GM12873 (cell line): Measurements from ENCODE around the gene SLC6A3.

Experiments
- TF ChIP-seq, protein P1 (sequence below): IDR thresholded peaks from 2 replicates; pipeline ENCODE4 v1.5.1; 2012; ENCODE audit warnings: low read depth, mild to moderate bottlenecking, moderate library complexity, low read length, control low read depth; ENCODE audit not compliant: insufficient read depth; ENCODE audit errors: missing control alignments

SLC6A3 gene

DNA sequence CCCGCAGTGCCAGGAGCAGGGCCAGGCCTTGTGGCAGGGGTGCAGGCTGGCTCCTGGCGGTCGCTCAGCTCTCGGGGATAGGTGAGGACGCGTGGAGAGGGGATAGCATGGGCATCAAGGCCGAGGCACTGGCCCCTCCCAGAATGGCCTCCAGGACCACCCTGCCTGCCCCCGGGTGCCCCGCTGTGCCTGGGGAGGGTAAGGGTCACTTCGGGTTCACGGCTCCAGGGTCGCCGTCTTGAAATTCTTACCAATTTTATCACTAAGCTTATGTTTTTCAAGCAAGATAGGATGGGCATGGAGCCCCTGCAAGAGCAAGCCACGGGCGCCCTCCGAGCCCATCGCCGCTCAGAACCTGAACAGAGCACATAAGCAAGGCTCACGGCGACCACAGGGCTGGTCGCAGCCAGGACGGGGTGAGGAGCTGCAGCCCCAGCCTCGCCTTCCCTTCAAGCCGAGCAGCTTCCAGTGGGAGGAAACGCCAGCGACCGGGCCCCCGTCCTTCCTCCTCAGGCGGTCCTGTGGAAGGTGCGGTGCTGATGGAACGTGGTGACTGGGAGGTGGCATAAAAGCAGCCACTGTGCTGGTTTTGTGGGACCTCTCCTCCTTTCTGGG, 86.1 kb downstream of the SLC6A3 start:
- TF ChIP-seq, protein P1, sequence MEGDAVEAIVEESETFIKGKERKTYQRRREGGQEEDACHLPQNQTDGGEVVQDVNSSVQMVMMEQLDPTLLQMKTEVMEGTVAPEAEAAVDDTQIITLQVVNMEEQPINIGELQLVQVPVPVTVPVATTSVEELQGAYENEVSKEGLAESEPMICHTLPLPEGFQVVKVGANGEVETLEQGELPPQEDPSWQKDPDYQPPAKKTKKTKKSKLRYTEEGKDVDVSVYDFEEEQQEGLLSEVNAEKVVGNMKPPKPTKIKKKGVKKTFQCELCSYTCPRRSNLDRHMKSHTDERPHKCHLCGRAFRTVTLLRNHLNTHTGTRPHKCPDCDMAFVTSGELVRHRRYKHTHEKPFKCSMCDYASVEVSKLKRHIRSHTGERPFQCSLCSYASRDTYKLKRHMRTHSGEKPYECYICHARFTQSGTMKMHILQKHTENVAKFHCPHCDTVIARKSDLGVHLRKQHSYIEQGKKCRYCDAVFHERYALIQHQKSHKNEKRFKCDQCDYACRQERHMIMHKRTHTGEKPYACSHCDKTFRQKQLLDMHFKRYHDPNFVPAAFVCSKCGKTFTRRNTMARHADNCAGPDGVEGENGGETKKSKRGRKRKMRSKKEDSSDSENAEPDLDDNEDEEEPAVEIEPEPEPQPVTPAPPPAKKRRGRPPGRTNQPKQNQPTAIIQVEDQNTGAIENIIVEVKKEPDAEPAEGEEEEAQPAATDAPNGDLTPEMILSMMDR = no peak

DNA sequence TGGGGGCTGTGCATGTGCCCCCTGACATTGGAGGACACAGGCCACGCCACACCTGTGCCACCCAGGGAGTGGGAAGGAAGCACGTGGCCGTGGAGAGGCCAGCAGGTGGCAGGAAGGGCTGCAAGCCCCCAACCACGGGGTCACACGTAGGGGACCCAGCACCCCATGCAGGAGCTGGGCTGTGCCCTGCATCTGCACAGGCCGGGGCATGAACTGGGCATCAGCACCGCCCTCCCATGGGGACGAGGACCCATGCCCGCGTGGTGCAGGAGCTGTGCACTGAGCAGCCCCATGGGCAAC, 86.6 kb downstream of the SLC6A3 start:
- TF ChIP-seq, protein P1 = no peak

DNA sequence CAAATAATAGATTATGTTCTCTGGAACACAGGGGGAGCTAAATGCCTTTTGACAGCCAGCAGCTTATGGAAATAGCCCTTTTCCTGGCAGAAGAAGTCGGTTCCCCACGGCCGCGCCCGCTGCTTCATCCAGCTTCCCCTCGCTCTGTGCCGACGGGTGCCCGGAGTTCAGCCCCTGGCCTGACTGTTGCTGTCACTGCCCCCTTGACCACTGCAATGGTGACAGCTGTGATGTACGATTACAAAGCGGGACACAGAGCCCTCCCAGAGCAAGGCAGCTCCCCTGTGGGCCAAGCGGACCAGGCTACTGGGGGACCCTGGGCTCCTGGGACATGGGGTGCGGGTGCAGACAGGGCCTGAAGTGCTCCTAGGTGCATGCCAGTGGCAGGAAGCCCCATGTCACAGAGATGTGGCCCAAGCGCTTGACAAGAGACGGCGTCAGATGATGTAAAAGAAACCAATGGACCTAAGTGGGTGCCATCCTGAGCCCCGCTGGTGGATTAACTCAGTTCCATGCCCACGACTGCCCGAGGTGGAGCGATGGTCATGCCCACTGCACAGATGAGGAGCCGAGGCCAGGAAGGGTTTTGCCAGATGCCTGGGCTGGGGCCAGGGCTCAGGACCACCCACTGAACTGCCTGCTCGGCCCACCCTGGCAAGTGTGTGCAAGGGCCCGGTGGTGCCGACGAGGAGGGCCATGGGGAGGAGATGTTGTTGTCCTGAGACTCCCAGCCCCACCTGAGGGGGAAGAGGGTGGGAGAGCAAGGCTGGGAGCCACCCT, 87.1 kb downstream of the SLC6A3 start:
- TF ChIP-seq, protein P1 = no peak

DNA sequence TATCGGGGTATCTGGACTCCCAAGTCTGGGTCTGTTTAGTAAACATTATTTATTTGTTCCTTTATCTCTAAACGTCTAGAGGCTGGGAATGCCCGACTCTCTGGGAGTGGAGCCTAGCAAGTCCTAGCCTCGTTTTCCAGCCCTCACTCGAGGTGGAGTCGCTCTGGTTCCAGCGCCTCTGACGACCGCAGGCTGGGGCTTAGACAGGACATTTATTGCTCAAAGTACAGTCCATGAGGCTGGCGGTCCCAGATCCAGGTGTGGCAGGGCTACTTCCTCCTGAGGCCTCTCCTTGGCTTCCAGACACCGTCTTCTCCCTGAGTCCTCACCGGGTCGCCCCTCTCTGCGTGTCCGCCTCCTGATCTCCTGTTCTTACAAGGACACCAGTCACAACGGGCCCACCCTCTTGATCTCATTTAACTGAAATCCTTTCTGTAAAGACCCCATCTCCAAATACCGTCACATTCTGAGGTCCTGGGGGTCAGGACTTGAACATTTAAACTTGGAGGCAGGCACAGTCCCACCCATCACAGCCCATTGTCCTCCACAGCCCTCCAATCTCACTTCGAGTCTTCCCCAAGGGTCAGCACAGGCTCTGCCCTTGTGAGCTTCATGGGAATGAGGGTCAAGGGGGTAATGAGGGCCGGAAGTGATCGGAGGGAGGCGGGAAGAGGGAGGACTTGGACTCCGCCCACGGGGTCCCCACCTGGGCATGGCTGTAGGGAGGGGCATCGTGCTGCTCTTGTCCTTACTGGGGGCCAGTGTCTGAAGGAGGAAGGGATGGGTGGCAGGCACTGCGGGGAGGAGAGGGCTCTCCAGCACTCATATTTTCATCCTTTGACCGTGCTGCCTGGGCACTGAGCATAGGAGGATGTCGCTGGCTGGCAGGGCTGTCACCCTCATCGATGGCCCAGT, 88.1 kb downstream of the SLC6A3 start:
- TF ChIP-seq, protein P1 = no peak

DNA sequence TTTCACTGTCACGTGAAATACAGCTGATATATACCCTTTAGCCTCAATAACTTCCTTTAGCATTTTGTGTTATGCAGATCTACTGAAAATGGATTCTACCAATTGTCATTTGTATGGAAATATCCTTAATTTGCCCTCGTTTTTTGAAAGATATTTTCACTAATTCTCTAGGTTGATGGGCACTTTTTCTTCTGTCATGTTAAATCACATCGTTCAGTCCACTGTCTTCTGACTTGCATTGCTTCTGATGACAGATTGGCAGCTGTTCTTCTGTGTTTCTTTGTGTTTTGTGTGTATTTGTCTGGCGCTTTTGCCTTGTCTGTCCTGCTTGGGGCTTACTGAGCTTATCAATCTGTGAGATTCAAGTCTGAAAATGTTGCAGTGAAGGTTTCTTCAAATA, 90.7 kb downstream of the SLC6A3 start:
- TF ChIP-seq, protein P1 = no peak

DNA sequence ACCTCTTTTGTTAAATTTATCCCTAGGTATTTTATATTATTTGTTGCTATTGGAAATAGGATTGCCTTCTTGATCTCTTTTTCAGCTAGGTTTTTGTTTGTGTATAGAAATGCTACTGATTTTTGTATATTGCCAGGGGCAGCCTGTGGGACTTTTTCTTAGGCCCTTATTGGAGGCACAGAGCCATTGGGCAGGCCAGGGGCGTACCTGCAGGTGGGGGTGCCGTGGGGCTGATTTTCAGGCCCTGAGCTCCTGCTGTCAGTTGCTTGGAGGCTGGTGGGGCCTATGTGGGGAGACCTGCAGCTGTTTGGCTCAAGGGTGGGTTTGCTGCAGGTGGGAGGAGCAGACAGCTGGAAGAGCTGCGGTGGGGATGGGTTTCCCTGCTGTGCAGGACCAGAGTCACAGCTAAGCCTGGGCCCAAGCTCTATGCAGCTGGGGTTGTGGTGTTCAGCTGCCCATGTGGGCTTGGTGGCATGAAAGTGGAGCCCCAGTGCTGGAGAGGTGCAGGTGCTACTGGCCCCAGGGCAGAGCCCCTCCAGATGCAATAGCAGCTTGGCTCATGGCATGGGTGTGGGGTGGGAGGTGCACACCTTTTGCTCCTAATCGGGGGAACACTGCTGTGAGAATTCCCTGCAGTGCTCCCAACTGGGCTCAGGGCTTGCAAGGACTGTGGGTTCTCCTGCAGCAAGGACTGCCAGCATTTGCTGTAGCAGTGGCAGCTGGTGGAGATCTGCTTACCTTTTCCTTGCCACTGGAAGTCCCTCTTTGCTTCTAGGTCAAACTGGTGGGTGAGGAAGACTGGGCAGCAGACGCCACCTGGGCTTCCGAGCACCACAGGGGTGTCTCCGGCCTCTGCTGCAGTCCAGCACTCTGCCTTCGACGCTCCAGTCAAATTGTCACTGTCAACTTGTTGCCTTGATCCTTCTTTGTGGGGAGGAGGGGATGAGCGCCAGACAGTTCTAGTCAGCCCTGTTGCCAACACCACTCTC, 92.7 kb downstream of the SLC6A3 start:
- TF ChIP-seq, protein P1 = no peak
